NCI-H2171 (cell line): Measurements from ENCODE around the gene IDI1.
"Not testable (repeated sequence)": the region's sequence is repeated elsewhere in the genome, so short reads cannot be mapped to it uniquely, and the experiment has no call there.

Experiments
- DNase-seq: peaks from one replicate; lab custom pipeline; 2025; lab: John Stamatoyannopoulos, UW

IDI1 gene

DNA sequence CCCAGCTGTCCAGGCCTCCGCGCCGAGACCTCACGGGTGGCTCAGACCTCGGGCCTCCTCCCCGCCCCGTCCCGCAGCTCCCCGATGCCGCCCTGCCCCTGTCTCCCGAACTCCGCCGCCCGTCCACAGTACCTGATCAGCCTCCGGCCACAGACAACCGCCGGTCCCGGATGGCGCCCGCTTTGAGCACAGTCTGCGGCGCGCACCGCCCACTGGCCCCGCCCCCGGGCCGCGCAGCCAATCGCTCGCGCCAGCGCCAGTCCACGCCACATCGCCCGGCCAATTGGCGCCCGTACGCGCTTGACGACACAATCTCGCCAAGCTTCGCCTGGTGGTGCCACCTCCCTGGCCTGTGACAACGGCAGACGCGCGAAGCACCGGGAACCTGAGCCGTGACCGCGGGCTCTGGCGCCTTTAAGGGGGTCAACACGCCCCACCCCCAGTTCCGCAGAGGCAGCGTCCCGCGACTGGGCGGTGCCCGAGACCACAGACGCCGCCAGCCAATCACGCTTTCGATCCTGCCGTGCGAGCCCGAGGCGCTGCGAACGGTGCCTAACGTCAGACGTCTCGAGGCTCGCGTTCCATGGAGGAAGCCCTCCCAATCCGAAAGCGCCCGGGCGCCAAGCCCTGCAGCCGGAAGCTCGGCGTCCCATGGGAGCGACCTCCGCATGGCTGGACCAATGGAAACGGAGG, at the start of gene IDI1:
Gene IDI1 (minus strand): TSS at position 388 of the 693 bp plus-strand sequence. CDS start 116 bp downstream, at position 272.
- DNase-seq, result peak; percentile 95

GRCh38 chr10:1097436-1097835, 48.5 kb upstream of the IDI1 start:
- DNase-seq, result no peak

DNA sequence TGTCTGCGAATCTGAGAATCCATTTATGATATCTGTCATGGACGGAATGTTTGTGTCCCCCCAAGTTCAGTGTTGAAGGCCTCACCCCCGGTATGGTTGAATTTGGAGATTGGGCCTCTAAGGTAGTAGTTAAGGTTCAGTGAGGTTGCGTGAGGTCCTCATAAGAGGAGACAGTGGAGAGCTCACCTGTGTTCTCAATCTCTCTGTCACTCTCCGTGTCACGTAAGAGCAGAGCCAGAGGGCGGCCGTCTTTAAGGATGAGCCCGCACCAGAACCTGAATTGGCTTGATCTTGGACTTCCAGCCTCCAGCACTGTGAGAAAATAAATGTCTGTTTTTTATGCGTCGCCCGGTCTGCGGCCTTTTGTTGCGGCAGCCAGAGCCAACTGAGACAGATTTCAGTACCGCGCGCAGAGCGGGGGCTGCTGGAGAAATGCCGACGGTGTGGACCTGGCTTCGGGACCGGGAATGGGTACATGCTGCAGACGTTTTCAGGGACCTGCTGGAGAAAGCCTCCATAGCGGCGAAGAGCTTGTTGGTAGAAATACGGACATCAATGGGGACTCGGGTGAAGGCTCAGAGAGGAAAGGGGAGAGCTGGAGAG, 47.5 kb upstream of the IDI1 start:
- DNase-seq, result no peak

GRCh38 chr10:1095498-1095897, 46.6 kb upstream of the IDI1 start:
- no peak for DNase-seq

DNA sequence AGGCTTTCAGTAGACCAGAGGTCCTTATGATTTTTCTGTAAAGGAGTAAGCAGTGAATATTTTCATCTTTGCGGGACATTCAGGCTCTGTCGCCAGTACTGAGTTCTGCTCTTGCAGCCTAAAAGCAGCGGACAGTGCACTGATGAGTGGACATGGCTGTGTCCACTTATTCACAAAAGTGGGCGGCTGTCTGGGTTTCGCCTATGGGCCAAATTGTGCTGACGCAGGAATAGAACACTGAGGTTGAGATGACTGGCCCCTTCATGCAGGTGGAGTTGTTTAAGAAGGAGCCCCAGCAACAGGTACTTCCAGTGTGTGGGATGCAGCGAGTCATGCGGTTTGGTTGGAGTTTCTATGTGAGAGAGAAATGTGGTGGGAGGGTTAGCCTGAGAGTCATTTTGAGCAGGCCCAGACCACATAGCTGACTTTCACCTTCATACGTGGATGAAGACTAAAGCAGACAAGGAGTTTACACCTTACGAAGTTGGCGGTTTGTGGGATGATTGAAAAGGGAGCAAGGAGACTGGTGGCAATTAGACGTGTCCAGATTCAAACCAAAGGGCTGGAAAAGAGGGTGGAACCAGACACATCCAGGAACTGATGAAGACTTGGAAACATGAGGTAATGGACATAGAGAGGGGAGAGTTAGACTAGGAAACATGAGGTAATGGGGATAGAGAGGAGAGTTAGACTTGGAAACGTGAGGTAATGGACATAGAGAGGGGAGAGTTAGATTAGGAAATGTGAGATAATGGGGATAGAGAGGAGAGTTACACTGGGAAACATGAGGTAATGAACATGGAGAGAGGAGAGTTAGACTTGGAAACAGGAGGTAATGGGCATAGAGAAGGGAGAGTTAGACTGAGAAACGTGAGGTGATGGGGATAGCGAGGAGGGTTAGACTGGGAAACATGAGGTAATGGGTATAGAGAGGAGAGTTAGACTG, 45.5 kb upstream of the IDI1 start:
- DNase-seq, result no peak

DNA sequence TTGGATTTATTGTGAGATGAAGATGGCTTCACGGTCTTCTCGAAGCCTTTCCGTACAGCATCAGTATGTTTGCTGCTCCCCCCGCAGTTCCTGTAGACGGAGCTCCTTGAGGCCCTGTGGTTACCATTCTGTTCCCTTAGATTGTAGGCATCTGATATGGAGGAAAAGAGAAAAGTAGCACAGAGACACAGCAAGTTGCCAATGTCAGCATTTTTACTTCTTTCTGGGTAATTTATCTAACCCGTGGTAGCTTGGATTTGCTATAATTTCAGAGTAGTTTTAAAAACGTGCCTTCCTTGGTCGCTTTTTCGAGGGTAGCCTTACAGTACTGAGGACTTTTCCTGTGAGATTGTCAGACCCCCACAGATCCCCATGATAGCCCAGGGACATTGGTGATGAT, 44.8 kb upstream of the IDI1 start:
- no peak for DNase-seq

GRCh38 chr10:1090696-1091095, 41.8 kb upstream of the IDI1 start:
- no peak for DNase-seq

- no peak for DNase-seq
These were observed 40.2 kb upstream of the IDI1 start for GRCh38 chr10:1089017-1089689.

DNA sequence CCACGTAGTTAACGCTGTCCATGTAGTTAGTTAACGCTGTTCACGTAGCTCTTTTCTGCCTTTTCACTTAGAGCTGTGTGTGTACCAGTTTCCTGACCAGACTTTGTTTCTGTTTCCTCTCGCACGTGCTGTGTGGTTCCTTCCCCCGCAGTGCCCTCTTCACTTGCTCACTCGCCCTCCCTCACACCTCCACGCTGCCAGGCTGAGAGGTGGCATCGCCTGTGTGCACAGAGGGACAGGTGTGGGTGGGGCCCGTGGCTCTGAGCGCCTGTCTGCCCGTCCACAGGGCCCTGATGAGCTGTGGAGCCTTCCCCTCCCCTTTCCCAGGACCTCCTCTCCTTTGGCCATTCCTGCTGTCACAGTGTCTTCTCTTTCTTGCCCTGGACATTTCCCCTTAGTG, 37.9 kb upstream of the IDI1 start:
- no peak for DNase-seq

GRCh38 chr10:1085258-1085657, 36.3 kb upstream of the IDI1 start:
- DNase-seq, result no peak

DNA sequence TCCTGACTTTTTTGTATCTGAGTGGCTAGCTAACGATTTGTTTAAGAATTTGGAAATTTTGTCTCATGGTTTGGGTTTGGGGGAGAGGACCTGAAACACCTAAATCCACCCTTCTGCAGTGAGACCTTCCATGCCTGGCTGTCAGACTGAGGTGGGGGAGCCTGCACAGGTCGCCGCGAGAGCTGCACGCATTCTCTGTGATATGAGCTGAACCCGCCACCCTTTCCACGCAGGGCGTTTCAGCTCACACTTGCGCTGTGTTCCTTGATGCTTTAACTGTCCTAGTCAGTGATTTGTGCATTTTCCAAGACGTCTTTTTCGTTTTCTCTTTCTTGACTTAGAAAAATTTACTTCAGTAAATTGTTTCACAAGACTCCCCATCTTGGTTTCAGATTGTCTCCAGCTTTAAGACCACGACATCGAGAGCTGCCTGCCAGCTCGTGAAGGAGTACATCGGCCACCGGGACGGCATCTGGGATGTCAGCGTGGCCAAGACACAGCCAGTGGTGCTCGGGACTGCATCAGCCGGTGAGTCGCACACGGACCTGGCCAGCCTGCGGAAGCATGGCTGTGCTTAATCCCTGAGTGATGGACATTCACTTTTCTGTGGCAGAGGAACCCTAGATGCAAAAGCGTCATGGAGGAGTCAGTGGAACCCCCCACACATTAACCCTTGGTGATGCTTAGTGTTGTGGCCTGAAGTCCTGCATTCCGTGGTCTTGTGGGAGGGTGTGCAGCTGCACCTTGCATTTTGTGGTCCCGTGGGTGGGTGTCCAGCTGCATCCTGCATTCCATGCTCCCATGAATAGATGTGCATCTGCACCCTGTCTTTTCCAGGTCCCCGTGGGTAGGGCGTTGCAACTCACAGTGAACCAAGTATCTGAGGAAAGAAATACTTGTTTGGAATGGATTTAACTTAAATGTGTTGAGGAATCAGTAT, 35.4 kb upstream of the IDI1 start:
- no peak for DNase-seq

DNA sequence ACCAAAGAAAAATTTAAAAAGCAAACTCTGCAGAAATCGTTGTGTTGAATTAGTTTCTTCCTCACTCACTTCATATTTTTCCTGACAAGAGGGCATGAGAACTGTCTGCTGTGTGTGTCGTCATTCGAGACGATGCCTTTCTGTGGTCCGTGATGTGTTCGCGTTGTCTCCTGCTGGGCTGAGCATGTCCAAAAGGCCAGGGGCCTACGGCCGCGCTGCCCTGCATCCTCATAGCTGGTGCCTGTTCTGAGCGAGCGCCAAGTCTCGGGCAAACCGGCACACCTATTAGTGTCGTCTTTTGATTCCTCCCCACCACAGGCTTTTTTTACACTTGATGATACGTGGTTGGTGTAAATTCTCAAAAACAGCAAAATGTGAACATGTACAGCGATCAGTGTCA, 34.7 kb upstream of the IDI1 start:
- no peak for DNase-seq

- DNase-seq, result no peak
These were observed 29.7 kb upstream of the IDI1 start for GRCh38 chr10:1078668-1079067.

- no peak for DNase-seq
These were observed 25.9 kb upstream of the IDI1 start for GRCh38 chr10:1074748-1075308.

DNA sequence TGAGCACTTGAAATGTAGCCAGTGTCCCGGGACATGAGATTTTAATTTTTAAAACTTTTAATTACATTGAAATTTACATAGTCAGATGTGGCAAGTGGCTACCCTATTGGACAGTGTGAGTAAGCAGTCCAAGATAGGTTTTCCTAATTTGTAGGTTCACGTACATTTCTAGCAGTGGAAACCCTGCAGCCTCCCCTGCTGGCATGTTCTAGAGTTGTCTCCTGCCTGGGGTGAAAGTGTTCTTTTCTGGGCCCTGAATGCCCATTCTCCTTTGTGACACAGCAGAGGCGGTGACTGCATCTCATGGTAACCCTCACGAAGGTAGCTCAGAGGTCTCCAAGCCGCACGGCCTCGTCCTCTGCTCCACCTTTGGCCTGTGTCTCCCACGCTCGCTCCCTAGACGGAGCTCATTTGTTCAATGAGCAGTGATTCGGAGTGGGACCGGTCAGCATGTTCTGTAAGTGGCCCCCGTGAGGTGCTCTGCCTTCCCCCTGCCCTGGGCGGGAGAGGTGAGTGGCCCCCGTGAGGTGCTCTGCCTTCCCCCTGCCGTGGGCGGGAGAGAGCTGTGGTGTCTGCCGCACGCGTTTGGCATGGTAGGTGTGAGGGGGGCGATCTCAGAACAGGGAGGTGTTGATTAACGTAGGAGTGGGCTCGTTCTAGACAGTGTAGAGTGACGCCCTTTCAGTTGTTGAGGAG, 25.3 kb upstream of the IDI1 start:
- no peak for DNase-seq

GRCh38 chr10:1070919-1071318, 22.0 kb upstream of the IDI1 start:
- no peak for DNase-seq

- DNase-seq, result no peak
These were observed 19.8 kb upstream of the IDI1 start for GRCh38 chr10:1068380-1069361.

DNA sequence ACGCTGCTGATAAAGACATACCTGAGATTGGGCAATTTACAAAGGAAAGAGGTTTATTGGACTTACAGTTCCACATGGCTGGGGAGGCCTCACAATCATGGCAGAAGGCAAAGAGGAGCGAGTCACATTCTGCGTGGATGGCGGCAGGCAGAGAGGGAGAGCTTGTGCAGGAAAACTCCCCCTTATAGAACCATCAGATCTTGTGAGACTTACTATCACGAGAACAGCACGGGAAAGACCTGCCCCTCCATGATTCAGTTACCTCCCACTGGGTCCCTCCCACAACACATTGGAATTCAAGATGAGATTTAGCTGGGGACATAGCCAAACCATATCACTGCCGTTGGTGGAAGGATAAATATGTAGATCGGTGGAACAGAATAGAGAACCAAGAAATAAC, 17.8 kb upstream of the IDI1 start:
- not testable (repeated sequence) for DNase-seq

GRCh38 chr10:1064964-1065247, 16.0 kb upstream of the IDI1 start:
- DNase-seq, result no peak
